Measurements from ENCODE around the gene PADI3.

- TF ChIP-seq CTCF (IDR thresholded peaks at IDR 0.05; ENCODE audit: insufficient read depth, low read length) = no peak
- TF ChIP-seq POLR2AphosphoS5 (IDR thresholded peaks at IDR 0.05; ENCODE audit: low read depth) = no peak
- TF ChIP-seq REST (IDR thresholded peaks at IDR 0.05; ENCODE audit: insufficient replicate concordance, low read depth) = no peak
- no peak for TF ChIP-seq SPI1 (IDR thresholded peaks at IDR 0.05; ENCODE audit: borderline replicate concordance, low read depth)
- TF ChIP-seq GABPA (IDR thresholded peaks at IDR 0.05; ENCODE audit: low read depth) = no peak
Measured at GRCh38 chr1:17280436-17280835, 31.5 kb downstream of the PADI3 start.
